ENCODE data around the gene RABL6.

RABL6 gene

DNA sequence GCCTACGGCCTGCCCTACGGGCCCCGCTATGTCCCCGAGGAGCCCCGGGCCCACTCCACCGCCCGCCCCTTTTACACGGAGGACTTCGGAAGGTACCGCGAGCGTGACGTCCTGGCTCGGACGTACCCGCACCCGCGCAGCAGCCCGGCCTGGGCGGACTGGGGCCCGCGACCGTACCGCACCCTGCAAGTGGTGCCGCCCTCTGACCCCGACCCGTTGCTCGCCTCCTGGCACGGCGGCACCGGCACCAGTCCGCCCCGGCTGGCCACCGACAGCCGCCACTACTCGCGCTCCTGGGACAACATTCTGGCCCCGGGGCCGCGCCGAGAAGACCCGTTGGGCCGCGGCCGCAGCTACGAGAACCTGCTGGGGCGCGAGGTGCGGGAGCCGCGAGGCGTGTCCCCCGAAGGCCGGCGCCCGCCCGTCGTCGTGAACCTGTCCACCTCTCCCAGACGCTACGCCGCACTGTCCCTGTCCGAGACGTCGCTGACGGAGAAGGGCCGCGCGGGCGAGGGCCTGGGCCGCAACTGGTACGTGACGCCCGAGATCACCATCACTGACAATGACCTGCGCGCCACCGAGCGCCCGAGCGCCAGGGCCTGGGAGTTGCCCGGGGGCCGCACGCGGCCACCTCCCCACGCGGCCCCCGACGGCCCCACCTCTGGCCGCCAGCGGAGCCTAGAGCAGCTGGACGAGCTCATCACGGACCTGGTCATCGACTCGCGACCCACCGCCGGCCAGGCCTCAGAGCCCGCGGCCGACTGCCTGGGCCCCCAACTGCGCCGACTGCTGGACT lies 37.9 kb downstream of the RABL6 start:
- no peak for TF ChIP-seq TCF4 (CRISPR knock-in tag; IDR thresholded peaks at IDR 0.05; ENCODE audit: borderline replicate concordance)
- no peak for ATAC-seq

DNA sequence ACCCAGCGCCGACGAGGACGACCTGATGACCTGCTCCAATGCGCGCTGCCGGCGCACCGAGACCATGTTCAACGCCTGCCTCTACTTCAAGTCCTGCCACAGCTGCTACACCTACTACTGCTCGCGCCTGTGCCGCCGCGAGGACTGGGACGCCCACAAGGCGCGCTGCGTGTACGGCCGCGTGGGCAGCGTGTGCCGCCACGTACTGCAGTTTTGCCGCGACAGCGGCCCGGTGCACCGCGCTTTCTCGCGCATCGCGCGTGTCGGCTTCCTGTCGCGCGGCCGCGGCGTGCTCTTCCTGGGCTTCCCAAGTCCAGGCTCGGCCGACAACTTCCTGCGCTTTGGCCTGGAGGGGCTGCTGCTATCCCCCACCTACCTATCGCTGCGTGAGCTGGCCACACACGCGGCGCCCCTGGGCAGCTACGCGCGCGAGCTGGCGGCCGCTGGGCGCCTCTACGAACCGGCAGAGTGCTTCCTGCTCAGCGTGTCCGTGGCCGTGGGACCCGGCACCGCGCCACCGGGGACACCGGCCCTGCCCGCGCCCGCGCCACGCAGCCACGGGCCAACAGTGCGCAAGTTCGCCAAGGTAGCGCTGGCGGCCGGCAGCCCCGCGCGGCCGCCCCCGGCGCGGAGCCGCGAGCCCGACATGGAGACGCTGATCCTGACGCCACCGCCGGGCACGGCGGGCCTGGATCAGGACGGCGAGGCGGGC lies 38.8 kb downstream of the RABL6 start:
- ATAC-seq = no peak

DNA sequence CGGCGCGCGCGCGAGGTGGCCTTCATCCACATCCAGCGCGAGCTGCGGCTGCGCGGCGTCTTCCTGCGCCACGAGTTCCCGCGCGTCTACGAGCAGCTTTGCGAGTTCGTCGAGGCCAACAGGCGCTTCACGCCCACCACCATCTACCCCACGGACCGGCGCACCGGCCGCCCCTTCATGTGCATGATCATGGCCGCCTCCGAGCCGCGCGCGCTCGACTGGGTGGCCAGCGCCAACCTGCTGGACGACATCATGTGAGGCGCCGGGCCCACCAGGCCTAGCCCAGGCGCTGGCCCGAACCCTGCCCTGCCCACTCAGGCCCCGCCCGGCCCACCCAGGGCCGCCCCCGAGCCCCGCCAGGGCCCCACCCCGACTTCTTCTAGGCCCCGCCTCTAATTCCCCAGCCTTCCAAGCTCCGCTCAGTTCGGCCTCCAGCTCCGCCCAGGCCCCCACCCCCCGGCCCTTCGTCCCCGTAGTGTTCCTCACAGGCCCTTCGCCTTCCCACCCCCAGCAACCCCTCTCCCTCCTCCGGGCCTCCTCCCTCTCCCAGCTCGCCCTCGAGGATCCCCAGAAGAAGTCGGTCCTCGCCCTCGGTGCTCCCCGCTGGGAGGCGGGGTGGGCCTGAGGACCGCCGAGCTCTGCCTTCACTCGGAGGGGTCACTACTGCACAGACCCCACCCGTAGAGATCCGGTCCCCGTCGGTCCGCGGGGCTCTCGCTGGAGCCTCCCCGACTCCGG lies 39.5 kb downstream of the RABL6 start:
- no peak for ATAC-seq

More for the DNA sequence above, 38.8 kb downstream of the RABL6 start:
- no peak for TF ChIP-seq ZNF8 (CRISPR knock-in tag; IDR thresholded peaks at IDR 0.05)
- TF ChIP-seq, protein P1, sequence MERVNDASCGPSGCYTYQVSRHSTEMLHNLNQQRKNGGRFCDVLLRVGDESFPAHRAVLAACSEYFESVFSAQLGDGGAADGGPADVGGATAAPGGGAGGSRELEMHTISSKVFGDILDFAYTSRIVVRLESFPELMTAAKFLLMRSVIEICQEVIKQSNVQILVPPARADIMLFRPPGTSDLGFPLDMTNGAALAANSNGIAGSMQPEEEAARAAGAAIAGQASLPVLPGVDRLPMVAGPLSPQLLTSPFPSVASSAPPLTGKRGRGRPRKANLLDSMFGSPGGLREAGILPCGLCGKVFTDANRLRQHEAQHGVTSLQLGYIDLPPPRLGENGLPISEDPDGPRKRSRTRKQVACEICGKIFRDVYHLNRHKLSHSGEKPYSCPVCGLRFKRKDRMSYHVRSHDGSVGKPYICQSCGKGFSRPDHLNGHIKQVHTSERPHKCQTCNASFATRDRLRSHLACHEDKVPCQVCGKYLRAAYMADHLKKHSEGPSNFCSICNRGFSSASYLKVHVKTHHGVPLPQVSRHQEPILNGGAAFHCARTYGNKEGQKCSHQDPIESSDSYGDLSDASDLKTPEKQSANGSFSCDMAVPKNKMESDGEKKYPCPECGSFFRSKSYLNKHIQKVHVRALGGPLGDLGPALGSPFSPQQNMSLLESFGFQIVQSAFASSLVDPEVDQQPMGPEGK (CRISPR knock-in tag; IDR thresholded peaks at IDR 0.05; ENCODE audit: borderline replicate concordance) = no peak
- TF ChIP-seq, protein P2, sequence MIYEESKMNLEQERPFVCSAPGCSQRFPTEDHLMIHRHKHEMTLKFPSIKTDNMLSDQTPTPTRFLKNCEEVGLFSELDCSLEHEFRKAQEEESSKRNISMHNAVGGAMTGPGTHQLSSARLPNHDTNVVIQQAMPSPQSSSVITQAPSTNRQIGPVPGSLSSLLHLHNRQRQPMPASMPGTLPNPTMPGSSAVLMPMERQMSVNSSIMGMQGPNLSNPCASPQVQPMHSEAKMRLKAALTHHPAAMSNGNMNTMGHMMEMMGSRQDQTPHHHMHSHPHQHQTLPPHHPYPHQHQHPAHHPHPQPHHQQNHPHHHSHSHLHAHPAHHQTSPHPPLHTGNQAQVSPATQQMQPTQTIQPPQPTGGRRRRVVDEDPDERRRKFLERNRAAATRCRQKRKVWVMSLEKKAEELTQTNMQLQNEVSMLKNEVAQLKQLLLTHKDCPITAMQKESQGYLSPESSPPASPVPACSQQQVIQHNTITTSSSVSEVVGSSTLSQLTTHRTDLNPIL (CRISPR knock-in tag; IDR thresholded peaks at IDR 0.05; ENCODE audit: low read depth) = no peak
- no peak for TF ChIP-seq ZNF70 (CRISPR knock-in tag; IDR thresholded peaks at IDR 0.05)
- TF ChIP-seq SNAI2 (CRISPR knock-in tag; IDR thresholded peaks at IDR 0.05) = no peak
- no peak for TF ChIP-seq RARB (CRISPR knock-in tag; IDR thresholded peaks at IDR 0.05)
- no peak for TF ChIP-seq TCF4 (CRISPR knock-in tag; IDR thresholded peaks at IDR 0.05; ENCODE audit: borderline replicate concordance)
- TF ChIP-seq, protein P3, sequence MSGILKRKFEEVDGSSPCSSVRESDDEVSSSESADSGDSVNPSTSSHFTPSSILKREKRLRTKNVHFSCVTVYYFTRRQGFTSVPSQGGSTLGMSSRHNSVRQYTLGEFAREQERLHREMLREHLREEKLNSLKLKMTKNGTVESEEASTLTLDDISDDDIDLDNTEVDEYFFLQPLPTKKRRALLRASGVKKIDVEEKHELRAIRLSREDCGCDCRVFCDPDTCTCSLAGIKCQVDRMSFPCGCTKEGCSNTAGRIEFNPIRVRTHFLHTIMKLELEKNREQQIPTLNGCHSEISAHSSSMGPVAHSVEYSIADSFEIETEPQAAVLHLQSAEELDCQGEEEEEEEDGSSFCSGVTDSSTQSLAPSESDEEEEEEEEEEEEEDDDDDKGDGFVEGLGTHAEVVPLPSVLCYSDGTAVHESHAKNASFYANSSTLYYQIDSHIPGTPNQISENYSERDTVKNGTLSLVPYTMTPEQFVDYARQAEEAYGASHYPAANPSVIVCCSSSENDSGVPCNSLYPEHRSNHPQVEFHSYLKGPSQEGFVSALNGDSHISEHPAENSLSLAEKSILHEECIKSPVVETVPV (CRISPR knock-in tag; IDR thresholded peaks at IDR 0.05) = no peak
- TF ChIP-seq ISL1 (CRISPR knock-in tag; IDR thresholded peaks at IDR 0.05) = no peak
- TF ChIP-seq, protein P4, sequence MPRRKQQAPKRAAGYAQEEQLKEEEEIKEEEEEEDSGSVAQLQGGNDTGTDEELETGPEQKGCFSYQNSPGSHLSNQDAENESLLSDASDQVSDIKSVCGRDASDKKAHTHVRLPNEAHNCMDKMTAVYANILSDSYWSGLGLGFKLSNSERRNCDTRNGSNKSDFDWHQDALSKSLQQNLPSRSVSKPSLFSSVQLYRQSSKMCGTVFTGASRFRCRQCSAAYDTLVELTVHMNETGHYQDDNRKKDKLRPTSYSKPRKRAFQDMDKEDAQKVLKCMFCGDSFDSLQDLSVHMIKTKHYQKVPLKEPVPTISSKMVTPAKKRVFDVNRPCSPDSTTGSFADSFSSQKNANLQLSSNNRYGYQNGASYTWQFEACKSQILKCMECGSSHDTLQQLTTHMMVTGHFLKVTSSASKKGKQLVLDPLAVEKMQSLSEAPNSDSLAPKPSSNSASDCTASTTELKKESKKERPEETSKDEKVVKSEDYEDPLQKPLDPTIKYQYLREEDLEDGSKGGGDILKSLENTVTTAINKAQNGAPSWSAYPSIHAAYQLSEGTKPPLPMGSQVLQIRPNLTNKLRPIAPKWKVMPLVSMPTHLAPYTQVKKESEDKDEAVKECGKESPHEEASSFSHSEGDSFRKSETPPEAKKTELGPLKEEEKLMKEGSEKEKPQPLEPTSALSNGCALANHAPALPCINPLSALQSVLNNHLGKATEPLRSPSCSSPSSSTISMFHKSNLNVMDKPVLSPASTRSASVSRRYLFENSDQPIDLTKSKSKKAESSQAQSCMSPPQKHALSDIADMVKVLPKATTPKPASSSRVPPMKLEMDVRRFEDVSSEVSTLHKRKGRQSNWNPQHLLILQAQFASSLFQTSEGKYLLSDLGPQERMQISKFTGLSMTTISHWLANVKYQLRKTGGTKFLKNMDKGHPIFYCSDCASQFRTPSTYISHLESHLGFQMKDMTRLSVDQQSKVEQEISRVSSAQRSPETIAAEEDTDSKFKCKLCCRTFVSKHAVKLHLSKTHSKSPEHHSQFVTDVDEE (CRISPR knock-in tag; IDR thresholded peaks at IDR 0.05) = no peak

DNA sequence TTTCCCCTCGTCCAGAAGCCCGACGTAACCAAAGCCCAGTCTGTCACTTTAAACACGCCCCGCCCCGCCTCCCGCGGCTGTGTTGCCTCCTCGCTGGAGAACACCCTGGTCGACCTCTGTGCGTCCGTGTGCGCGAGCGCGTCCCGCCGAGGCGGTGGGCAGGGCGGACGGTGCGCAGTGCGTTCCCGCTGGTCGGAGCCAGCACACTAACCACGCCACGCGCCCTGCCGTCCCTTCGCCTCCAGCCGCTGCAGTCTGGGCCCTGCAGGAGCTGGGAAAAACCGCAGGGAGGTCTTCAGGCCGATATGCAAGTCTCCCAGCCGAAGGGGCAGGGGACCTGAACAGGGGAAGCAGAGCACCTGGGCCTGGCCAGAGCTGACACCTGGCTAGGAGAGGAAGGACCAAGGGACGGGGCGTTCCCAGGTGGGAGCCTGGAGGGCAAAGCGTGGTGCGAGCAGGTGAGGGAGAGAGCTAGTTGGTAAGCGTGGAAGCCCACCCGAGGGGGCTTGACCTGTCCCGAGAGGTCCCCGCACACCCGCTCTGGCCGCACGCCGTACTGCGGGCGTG lies 40.2 kb downstream of the RABL6 start:
- peak; percentile 66 for ATAC-seq
- TF ChIP-seq, protein P5, sequence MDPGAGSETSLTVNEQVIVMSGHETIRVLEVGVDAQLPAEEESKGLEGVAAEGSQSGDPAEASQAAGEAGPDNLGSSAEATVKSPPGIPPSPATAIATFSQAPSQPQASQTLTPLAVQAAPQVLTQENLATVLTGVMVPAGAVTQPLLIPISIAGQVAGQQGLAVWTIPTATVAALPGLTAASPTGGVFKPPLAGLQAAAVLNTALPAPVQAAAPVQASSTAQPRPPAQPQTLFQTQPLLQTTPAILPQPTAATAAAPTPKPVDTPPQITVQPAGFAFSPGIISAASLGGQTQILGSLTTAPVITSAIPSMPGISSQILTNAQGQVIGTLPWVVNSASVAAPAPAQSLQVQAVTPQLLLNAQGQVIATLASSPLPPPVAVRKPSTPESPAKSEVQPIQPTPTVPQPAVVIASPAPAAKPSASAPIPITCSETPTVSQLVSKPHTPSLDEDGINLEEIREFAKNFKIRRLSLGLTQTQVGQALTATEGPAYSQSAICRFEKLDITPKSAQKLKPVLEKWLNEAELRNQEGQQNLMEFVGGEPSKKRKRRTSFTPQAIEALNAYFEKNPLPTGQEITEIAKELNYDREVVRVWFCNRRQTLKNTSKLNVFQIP (CRISPR knock-in tag; IDR thresholded peaks at IDR 0.05; ENCODE audit: borderline replicate concordance, low read depth) = no peak
- TF ChIP-seq SNAI2 (CRISPR knock-in tag; IDR thresholded peaks at IDR 0.05) (no peak), RARB (CRISPR knock-in tag; IDR thresholded peaks at IDR 0.05) (no peak), ARNTL (CRISPR knock-in tag; IDR thresholded peaks at IDR 0.05; ENCODE audit: borderline replicate concordance, low read depth) (no peak), ESRRG (CRISPR knock-in tag; IDR thresholded peaks at IDR 0.05) (no peak), ZNF8 (CRISPR knock-in tag; IDR thresholded peaks at IDR 0.05) (no peak), GLIS3 (CRISPR knock-in tag; IDR thresholded peaks at IDR 0.05) (no peak), ZFP3 (CRISPR knock-in tag; IDR thresholded peaks at IDR 0.05) (no peak), CSDC2 (CRISPR knock-in tag; IDR thresholded peaks at IDR 0.05) (no peak), OSR1 (CRISPR knock-in tag; IDR thresholded peaks at IDR 0.05) (no peak), ZC3H10 (CRISPR knock-in tag; IDR thresholded peaks at IDR 0.05) (no peak)
- TF ChIP-seq, protein P3 (CRISPR knock-in tag; IDR thresholded peaks at IDR 0.05) = no peak

More for the DNA sequence above, 39.5 kb downstream of the RABL6 start:
- TF ChIP-seq SNAI2 (CRISPR knock-in tag; IDR thresholded peaks at IDR 0.05) = no peak
- no peak for TF ChIP-seq TCF4 (CRISPR knock-in tag; IDR thresholded peaks at IDR 0.05; ENCODE audit: borderline replicate concordance)
- TF ChIP-seq ZNF565 (CRISPR knock-in tag; conservative IDR thresholded peaks at IDR 0.05; ENCODE audit: low read depth) = no peak

All from SK-N-SH treated with all-trans-retinoic acid at 6 μM for 48 hours (cell line).